Fibroblast of skin of scalp (primary cell): ENCODE measurements around the gene RIMBP2.
"Not testable (repeated sequence)": the region's sequence is repeated elsewhere in the genome, so short reads cannot be mapped to it uniquely, and the experiment has no call there.

ENCODE experiments used
- DNase-seq: peaks from one replicate; pipeline ENCODE4 v3.0.0-alpha.2; 2013

The RIMBP2 gene

DNA sequence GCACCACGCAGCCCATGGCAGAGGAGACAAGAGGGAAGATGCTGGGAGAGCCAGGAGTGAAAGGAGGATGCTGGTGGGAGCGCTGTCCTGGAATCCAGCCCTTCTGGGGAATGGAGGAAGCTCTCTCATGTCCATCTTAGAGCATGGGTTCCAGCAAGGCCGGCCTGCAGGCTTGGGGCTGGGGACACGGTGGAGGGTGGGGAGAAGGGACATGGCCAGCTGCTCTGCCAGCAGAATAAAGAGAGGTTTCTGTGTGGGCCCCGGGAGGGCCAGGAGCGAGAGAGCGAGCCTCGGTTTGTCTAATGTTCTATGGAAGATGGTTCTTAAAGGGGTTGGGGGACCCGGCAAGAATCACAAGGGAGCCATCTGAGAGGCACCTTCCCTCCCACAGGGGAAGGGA lies 60.2 kb downstream of the RIMBP2 start:
- DNase-seq, result no peak

DNA sequence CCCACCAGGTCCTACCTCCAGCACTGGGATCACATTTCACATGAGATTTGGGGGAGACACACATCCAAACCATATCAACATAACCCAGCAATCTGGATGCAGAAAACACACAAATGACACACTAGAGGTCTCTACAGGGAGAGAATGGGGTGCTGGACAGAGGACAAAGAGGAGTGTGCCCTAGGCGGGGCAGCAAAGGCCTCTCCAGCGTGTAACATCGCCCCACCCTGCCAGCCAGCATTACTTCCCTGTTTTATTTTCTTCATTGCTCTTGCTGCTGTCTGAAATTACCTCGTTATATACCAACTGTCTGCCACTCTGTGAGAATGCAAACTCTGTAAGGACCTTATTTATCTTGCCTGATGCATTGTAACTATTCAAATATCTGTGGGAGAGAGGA lies 61.1 kb downstream of the RIMBP2 start:
- no peak for DNase-seq

DNA sequence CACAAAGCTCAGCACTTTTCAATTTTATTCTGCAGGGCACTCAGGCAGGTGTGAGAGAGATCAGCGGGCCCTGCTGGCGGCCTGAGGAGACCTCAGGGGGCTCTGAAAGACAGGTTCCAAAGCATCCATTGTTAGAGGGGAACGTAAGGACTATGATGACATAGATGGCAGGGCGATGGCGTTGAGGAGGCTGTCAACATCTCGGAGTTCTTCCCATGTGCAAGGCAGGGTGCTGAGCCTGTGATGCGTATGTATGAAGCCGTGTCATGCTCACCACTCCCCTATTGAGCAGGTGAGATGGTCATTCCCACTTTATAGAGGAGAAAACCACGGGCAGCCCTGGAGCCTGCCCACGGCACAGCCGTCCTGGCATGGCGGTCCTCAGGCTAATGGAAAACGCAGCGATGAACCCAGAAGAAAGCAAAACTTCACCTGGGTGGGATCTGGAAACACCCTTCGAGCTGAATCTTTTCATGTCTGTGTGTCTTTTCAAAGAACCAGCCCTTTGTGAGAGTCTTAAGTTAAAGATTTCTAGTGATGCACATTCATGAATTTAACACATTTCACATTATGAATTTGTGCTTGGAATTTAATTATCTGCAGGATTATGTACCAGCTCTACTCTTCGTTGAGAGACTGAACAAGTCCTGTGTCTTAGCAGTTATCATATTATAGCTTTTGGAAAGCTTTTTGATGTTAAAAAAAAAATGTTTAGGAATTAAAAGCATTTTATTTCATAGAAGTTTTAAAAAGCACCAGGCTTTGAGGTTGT lies 64.7 kb downstream of the RIMBP2 start:
- DNase-seq, result no peak

DNA sequence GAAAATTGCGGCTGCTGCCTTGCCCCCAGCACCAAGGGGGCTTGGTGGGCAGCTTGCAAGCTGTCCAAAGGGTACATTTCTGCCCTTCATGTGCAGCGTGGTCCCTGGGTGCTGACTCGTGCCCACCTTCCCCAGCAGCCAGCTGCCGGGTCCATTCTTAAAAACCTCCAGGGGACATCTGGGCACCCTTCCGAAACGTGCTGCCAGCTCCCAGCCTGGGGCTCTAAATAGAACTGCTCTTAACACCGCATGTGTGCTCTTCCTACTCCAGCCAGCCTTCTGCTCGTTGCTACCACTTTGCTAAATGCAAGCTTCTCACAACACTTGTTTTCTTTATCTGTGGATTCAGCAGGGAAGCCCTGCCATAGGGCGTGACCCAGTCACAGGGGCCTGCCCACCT lies 66.0 kb downstream of the RIMBP2 start:
- no peak for DNase-seq

DNA sequence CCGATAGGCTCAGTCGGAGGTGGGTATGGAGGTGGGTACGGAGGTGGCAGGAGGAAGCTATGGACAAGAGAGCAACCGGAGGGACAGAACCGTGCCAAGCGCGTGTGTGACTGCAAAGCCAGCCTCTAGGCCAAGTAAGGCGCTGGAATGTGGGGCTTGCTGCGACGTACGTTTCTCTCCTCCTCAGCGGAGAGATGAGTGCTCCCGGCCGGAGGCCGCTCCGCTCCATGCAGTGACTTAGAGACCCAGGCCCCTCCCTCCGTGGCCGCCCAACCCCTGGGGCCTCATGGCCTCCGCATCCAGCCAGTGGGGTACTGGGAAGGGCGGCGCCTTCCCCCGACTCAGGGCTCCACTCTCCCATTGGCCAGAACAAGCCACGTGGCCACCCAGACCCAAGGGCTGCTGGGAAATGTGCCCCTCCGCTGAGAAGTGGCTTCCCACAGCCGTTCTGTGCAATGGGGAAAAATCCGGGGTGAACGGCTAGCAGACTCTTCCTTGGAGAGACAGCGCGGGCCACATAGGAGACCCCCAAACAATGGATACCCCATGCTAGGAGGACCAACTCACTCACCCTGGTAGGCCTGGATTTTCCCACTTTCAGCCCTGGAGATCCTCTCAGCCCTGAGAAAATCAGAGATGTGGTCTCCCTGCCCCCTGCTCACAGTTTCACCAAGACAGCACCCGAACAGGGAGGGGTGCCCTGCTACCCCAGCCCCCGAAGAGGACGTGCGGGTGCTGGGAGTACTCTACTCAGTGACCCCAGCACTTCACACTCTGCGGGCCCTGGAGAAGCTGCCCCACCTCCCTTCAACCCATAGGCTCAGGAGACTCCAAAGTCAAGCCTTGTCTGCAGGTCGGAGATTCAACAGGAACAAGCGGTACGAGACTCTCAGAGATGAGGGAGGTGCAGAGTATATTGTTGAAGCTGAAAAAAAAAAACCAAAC lies 66.7 kb downstream of the RIMBP2 start:
- no peak for DNase-seq

DNA sequence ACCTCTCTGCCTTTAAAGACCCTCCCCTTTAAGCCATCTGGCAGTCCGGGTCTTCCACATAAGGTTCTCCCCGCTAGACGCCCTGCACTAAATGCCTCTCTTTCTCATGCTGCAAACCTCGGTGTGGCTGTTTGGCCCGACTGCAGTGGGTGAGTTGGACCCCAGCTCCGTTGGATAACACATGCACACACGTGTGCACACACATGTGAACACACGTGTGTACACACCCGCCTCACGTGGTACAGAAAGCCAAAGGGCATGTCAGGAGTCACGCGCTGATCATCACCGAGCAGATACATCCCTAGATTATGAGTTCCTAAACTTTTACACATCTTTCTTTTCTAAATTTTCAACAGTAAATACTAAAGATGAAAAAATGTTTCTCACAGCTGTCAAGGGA lies 68.3 kb downstream of the RIMBP2 start:
- no peak for DNase-seq

DNA sequence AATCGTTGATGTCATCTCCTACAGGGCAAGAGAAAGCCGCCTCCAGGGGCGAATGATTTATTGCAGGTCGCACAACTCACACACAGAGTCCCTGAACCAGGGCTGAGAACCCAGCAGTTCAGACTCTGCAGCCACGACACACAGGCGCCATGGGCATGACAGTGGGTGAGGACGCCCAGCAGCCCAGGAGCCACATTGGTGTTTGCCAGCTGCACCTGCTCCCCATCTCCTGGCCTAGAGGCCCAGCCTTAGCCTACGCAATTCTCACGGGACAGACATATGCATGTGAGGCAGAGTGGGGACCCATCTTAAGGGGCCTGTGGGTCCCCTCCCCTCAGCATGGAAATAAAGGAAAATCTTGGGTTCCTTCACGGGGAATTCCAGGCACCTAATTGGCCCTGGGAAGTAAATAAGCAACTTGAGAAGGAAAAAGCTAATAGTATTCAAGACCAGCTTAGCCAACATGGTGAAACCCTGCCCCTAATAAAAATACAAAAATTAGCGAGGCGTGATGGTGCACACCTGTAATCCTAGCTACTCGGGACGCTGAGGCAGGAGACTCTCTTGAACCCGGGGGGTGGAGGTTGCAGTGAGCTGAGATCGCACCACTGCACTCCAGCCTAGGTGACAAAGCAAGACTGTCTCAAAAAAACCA lies 69.3 kb downstream of the RIMBP2 start:
- DNase-seq, result no peak

DNA sequence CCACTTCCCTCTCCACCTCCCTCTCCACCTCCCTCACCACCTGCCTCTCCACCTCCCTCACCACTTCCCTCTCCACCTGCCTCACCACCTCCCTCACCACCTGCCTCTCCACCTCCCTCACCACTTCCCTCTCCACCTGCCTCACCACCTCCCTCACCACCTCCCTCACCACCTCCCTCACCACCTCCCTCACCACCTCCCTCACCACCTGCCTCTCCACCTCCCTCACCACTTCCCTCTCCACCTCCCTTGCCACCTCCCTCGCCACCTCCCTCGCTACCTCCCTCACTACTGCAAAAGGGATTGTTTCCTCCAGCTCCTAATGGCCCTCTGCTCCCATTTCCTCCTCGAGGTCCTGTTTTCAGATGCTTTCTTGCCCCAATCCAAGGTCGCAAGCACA lies 69.9 kb downstream of the RIMBP2 start:
- DNase-seq, result not testable (repeated sequence)

DNA sequence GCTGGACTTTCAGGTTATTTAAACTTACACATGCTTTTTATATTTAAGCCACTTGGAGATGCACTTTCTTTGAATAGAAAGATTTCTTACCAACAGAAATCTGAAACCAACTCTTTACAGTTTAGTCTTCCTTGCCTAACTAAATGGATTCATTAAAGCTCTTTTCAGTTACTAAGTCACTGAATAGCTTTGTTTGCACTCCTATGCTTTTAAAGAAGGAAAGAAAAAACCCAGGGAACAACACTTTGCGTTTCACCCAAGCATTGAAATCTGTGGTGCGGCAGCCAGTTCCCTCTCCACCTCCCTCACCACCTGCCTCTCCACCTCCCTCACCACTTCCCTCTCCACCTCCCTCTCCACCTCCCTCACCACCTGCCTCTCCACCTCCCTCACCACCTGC lies 70.3 kb downstream of the RIMBP2 start:
- no peak for DNase-seq

DNA sequence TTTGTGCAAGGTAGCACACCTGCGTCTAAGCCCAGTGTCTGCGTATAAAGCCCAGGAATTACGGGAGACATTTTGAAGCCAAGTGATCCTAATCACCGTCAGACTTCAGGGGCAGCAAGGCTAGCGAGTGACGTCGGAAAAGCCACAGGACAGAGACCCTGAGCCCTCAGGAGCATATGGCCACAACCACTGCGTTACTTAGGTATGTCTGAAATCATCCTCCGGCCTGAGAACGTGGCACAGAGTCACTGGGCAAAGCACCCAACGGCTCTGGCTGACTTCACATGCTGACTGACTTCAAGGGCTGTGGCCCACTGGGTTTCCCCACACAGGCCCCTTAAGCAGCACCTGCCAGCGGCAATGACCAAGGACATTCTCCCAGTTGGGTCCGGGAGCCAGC lies 71.5 kb downstream of the RIMBP2 start:
- DNase-seq, result no peak

DNA sequence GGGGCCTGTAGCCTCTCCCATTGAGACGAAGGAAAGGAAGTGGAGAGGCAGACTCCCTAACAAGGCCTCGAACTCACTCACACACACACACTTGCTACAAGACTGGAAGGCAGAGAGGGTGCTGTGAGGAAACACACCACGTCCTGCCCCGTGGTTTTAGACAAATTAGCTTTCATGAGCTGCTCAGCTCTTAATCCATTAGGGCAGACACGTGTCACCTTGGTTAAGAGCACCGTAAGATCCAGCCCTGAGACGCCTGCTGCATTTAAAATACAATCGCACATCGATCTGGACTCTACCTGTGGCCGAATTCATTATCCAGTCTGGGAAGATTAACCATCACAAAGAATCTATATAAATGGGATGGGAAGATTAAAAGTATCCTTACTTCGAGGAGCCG lies 72.0 kb downstream of the RIMBP2 start:
- no peak for DNase-seq

DNA sequence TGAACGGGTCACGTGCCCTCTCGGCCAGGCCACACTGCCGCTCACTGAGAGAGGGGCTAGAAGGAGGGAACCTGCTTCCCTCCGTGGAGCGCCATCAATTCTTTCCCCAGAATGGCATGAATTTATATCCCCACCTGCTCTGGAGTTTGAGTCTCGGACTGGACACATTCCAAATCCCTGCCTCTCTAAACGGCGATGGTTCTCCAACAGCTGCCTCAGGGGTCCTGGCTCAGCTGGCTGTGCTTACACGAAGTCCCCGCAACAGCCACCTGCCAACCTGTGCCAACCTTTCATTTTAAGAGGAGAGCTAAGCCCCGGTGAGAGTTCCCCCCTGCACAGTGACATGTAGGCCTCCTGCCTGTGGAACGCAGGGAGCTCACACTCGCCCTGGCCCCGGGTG lies 73.2 kb downstream of the RIMBP2 start:
- no peak for DNase-seq

DNA sequence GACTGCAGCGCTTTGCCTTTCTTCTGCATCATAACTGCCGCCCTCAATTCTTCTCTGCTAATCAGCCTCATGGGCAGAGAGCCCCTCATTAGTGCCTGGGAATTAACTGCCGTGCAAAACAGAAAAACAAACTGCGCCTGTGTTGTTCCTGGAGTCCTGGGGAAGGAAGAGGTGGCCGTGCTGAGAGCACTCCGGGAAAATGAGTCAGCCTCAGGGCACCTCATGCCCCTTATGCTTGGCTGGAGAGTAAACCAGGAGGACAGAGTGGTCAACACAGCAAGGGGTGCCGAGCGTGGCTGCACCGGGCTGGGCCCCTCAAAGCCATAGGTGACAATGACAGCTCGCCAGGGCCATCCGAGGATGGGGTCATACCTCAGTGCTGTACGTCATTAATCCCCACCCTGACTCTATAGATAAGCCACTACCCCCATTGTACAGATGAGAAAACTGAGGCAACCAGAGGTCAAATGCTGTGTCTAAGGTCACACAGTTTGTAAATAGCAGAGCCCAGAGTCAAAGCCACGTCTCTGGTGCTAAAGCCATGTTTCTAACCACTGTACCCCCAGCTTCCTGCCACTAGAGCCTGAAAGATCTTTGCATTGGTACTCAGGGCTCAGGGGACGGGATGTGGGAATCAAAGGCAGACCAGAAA lies 74.4 kb downstream of the RIMBP2 start:
- no peak for DNase-seq

DNA sequence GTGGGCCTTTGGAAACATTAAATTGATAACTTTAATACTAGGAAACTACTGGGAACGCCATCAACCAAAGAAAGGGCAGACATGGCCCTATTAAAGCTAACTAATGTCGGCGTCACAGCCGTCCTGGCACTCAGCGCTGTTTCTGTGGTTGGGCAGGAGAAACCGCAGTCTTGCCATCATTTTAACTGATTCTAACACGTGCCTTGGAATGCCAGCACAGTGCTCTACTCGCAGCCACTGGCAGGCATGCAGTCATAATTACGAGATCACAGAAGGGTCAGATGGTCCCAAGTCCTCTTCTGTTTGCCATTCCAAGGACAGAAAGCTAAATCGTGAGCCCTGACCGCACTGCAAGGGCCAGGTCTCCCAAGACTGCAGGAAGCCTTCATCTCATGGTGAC lies 75.2 kb downstream of the RIMBP2 start:
- no peak for DNase-seq

DNA sequence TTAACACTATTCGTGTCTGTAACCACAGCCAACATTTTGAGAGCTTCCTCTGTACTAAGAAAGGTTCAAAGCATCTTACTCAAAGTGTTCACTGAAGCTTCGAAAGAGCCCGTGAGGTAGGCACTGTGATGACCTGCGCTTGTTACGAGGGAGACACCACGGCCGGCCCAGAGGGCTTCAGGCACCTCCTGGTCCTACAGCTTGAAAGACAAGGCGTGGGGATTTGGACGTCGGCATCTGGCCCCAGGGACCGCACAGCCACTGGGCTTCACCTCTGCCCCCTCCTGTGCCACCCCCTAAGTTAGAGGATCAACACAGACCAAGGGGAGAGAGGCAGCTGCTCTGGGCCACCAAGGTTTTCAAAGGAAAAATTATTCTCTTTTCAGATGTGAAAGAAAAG lies 75.6 kb downstream of the RIMBP2 start:
- no peak for DNase-seq

DNA sequence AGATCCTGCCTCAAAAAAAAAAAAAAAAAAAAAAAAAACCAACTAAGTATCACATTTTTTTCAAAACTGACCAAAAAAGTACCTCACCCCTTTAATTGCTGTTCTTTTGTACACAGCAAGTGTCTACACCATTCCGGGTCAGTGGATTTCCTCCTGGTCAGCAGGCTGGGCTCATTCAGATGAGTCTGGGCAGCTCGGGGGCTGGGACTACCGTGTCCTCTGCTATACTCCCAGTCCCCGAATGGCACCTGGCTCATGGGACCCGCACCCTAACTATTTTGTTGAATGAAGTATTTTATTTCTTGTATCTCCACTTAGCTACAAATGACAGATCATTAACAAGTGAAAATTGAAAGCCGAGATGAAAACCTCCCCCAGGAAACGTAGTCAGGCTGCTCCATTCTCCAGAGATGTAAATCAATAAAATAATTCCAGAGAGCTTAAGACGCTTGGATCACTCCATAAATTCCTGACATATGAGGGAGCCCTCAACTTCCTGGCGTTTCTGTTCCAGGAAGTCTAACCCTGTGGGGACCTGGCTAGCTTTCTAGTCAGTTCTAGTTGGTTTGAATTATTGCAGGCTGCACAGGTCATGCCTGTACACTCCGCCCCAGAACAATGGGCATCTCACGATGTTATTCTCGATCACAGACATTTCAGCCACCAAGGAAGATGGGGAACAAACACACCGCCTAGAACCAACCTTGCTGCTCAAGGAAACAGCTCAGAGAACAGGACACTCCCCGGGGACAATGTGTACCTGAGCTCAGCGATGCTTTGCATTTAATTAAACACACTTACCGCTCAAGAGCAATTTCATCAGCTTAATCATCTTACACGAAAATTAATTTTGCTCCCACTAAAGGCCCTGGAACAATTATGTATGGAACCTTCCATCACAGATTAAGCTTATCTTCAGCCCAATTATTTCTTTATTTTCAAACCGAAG lies 76.3 kb downstream of the RIMBP2 start:
- DNase-seq, result no peak

DNA sequence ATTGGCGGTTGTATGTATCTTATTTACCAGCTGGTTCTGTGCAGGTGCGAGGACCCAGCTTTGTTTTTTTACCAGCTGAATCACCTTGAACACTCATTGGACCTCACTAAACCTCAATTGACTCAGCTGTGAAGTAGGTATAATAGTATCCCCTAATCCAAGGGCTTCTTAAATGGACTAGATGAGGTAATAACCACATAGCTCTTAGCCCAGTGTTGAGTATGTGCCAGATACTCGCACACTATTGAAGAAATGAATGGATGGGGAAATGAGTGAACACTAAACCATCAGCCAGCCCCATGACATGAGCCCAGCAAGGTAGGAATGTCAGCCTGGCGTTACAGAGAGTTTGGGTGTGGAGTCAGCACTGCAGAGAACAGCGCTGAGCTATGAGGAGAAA lies 79.7 kb downstream of the RIMBP2 start:
- DNase-seq, result no peak

DNA sequence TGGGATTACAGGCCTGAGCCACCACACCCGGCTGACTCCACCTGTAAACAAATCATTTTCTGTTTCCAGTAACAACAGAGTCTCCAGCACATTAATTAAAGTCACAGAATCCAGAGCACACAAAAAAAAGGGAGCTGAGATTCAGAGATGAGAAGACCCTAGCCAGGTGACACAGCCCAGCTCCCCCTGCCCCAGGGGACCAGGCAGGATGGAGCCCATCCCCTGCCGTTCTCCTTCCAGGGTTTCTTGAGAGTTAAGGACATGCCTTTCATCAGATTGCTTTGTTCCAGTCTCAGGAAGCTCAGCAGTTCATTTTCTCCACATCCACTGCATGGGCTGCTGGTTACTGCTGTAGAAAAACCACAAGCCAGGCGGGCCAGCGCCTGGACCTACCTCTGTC lies 81.2 kb downstream of the RIMBP2 start:
- DNase-seq, result no peak

DNA sequence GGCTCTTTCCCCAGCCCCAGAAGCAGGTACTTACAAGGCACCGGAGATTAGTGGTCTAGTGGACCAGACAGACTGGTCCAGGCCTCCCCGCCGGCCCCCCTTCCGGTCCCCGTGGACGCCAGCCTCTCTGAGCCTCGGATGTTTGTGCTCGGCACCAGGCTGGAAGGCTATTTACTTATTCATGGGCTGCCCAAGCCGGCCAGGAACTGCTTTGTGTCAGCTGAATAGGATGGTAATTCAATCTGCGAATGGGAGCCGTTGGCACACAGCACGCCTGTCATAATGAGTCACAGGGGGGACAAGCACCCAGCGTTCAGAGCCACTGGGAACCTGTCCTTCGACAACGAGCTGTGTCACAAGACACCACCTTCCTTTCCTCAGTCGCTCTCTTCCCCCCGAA lies 82.3 kb downstream of the RIMBP2 start:
- DNase-seq, result no peak

DNA sequence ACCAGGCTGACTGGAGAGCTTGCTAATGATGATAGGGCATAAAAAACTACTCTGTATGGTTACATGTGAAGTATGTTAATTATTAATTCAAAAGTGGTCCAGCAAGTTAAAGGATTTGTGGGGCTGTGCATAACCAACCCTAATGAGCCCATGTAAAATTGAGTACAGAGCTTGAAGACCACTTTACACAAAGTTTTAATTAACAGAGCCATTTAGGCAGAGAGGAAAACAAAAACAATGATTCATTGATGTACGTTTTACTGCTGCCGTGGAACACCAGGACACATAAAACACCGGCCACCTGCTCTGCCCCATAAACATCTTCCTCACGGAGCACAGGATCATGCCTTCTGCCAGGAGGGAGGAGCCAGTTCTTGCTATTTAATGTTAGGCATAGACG lies 83.5 kb downstream of the RIMBP2 start:
- no peak for DNase-seq

DNA sequence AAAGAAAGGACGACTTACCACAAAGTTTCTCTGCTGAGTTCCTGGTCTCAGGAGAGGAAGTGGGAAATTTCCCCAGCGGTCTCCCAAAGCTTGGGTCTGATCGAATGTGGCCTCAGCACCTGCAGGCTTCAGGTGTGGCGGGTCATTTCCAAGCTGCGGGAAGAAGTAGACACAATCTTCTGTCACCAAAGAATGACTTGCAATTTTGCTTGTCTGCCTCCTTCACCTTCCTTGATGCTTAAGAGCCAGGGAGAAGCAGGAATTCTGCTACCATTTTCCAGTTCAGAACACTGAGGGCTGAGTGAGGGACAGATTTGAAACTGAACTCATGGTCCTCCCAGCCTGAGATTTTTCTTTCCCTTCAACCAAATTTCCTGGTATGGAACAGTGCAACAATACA lies 87.8 kb downstream of the RIMBP2 start:
- no peak for DNase-seq

DNA sequence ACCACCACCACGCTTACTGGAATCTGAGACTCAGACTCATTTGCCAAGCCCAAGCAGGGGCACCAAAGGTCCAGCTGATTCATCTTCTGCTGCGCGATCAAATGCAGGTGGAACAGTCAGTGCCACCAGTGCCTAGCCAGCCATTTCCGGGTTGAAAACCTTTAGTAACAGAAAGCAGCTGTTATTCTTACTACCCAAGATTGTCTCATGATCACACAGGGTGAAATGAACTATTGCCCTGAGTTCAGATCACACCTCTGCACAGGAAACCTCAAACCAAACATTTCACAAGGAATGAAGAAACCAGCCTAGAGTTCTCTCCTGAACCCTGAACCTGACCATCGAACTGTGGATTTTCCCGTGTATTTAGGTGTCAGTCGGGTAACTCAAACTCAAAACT lies 88.9 kb downstream of the RIMBP2 start:
- no peak for DNase-seq
